ENCODE results near the gene DGCR2. TPM values are rescaled to one million over a fixed set of nuclear protein-coding genes. Genes with fewer than 3 reads are reported as not detected.

The DGCR2 gene
- total RNA-seq, 2 experiments from 2014 or later = 20.5 to 22.2 TPM

DNA sequence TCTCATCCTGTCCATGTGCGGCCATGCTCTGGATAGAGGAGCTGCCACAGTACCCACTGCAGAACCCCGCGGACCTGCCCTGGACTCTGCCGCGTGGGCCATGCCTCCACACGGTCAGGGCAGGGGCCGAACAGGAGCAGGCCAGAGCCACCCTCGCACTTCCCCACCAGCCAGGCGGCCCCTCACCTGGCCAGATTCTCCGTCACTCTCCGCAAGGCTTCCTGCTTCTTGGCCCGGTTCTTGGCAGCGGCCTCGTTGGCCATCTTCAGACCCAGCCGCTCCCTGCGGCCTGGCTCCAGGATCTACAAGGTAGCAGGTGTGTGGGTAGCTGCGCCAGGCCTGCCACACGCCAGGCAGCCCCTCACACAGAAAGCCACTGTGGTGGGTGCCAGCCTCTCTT is 12.7 kb upstream of the DGCR2 start:
- Mint-ChIP-seq H3K27me3 (no peaks in the 10 kb centered on the region), H3K36me3 (peaks cover 17% of the 10 kb centered on the region), H3K4me1 (peaks cover 2% of the 10 kb centered on the region), H3K9me3 (no peaks in the 10 kb centered on the region), H3K4me3 (no peak overlapping the region), H3K27ac (no peak overlapping the region)
- no peak for DNase-seq

DNA sequence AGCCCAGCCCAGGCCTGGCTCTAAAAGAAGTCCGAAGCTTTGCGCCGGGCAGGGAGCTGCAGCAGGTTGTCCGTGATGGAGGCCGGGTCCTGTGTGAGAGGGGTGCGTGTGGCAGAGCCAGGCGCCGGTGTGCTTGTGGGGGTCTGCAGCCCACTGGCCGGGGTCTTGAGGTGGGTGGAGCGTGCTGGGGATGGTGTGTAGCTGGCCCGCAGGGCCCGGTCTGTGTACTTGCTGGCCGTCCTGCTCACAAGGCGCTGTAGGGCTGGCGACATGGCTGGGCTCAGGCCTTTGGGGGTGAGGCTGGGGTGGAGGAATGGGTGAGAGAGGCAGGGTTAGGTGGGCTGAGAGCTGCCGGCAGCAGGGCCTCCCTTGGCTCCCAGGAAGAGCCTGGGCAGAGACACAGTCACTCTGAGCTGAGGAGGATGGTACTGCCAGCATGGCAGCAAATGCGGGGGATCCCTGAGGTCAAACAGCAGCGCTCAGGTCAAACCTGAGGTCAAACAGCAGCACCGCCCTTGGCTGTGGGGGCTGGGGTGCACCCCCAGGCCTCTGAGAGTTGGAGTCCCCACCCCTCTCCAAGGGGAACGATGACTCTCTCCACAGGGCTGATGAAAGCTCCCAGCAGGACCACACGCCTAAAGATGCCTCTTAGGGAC is 12.1 kb upstream of the DGCR2 start:
- Mint-ChIP-seq H3K36me3 (peaks cover 14% of the 10 kb centered on the region), H3K9me3 (no peaks in the 10 kb centered on the region), H3K27me3 (no peaks in the 10 kb centered on the region), H3K4me1 (peaks cover 2% of the 10 kb centered on the region), H3K27ac (no peak overlapping the region), H3K4me3 (no peak overlapping the region)
- DNase-seq = no peak

DNA sequence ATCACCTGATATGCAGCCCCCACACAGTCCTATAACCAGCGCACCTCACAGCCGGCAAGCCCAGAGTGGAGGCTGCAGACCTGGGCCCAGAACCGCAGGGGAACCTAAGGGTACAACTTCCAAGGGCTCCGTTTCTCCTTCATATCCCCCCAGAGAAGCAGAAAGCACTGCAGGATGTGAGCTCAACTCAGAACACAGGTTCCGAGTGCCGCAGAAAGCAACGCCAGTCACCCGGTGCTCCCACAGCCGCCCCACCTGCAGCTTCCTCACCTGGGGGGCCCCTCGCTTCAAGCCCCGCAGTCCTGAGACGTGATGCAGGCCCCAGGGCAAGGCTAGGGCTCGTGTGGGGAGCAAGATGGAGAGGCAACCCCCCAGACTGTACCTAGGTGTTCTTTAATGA is 11.3 kb upstream of the DGCR2 start:
- no peak overlapping the region for H3K27ac Mint-ChIP-seq
- peaks cover 14% of the 10 kb centered on the region for H3K36me3 Mint-ChIP-seq
- H3K4me3 Mint-ChIP-seq = no peak overlapping the region
- no peak for DNase-seq
- peaks cover 2% of the 10 kb centered on the region for H3K4me1 Mint-ChIP-seq
- no peaks in the 10 kb centered on the region for H3K27me3 Mint-ChIP-seq
- no peaks in the 10 kb centered on the region for H3K9me3 Mint-ChIP-seq

DNA sequence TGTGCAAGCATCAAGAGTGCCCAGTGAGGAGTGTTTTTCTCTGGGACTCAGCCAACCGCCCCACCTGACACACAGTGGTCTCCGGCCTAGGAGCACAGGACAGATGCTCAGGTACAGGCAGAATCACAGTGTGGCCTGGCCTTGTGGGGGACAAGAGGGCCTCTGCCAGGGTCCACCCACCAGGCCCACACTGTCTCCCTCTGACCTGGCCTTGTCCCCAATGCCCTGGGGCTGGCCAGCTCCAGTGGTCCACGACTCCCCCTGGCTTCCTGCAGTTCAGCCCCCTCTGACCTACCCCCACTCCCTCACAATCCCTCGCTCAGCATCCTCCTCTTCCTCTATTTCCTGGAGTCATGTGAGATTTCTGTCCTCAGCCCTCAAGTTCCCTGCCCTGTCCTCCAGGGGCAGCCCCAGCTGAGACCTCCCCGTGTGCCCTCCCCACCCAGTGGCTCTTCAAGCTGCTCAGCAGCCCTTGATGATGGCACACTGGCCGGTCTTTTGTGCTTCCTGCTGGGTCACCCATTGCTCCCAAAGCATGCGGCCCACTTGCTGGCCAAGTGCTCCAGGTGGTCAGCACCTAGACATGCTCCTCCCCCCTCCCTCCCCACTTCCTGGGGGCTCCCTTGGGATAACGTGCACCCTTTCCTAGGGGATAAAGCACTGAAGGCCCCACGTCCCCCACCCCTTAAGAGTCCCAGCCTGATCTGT is 10.6 kb upstream of the DGCR2 start:
- Mint-ChIP-seq H3K4me1 (peaks cover 2% of the 10 kb centered on the region), H3K9me3 (no peaks in the 10 kb centered on the region), H3K36me3 (peaks cover 14% of the 10 kb centered on the region), H3K27me3 (no peaks in the 10 kb centered on the region), H3K27ac (no peak overlapping the region), H3K4me3 (no peak overlapping the region)
- no peak for DNase-seq

- peaks cover 14% of the 10 kb centered on the region for H3K36me3 Mint-ChIP-seq
- H3K9me3 Mint-ChIP-seq = no peaks in the 10 kb centered on the region
- peaks cover 2% of the 10 kb centered on the region for H3K4me1 Mint-ChIP-seq
- no peak overlapping the region for H3K4me3 Mint-ChIP-seq
- H3K27me3 Mint-ChIP-seq = no peaks in the 10 kb centered on the region
- DNase-seq = no peak
- no peak overlapping the region for H3K27ac Mint-ChIP-seq
These were observed 9.9 kb upstream of the DGCR2 start for GRCh38 chr22:19132153-19132552.

DNA sequence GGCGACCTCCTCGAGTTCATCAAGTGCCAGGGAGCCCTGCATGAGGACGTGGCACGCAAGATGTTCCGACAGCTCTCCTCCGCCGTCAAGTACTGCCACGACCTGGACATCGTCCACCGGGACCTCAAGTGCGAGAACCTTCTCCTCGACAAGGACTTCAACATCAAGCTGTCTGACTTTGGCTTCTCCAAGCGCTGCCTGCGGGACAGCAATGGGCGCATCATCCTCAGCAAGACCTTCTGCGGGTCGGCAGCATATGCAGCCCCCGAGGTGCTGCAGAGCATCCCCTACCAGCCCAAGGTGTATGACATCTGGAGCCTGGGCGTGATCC is 9.4 kb upstream of the DGCR2 start:
- DNase-seq = no peak
- H3K4me3 Mint-ChIP-seq = no peak overlapping the region
- H3K4me1 Mint-ChIP-seq = peaks cover 2% of the 10 kb centered on the region
- H3K9me3 Mint-ChIP-seq = no peaks in the 10 kb centered on the region
- peaks cover 14% of the 10 kb centered on the region for H3K36me3 Mint-ChIP-seq
- H3K27ac Mint-ChIP-seq = no peak overlapping the region
- no peaks in the 10 kb centered on the region for H3K27me3 Mint-ChIP-seq

DNA sequence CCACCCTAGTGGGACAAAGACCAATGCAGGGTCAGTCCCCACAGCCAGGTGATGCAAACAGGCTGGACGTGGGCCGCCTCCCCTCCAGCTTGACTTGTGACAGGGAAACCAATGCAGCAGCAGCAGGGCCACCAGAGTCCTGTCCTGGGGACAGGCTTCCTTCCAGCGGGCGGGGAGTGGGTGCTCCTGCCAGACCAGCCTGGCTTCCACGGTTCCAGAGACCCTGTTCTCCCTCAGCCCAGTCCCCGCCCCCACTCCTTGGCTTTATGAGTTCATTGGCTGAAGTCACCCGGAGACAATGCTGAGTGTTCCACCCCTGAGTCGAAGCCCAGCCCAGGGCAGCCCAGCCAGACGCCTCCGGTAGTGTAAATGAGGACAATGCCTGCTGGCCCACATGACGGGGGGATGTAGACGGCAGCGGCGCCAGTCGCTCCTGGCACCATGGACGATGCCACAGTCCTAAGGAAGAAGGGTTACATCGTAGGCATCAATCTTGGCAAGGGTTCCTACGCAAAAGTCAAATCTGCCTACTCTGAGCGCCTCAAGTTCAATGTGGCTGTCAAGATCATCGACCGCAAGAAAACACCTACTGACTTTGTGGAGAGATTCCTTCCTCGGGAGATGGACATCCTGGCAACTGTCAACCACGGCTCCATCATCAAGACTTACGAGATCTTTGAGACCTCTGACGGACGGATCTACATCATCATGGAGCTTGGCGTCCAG is 8.9 kb upstream of the DGCR2 start, which contains the start of gene TSSK2:
Gene TSSK2, plus strand, starts transcription at position 350 of the 726 bp plus-strand sequence. Its CDS starts 92 bp downstream, at position 442.
- H3K36me3 Mint-ChIP-seq = peaks cover 10% of the 10 kb centered on the region

DNA sequence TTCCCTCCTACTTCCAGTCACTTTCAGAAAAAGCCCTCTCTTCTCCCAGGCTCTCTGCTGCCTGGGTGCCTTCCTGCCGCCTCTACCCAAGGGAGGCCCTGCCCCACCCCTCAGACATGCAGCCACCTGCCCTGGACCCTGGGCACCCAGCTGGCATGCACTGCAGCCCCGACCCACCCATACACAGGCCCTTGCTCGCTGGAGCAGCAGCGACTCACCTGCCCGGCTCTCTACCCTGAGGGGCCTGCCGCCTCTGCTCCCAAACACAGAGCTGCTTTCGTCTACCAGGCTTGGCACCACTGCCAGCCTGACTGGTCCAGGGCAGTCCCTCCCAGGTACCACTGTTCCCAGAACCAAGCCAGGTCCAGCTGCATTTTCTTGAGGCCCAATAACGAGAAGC is 7.7 kb upstream of the DGCR2 start:
- Mint-ChIP-seq H3K4me1 (no peaks in the 10 kb centered on the region), H3K36me3 (peaks cover 4% of the 10 kb centered on the region), H3K27ac (no peak overlapping the region), H3K27me3 (no peaks in the 10 kb centered on the region), H3K4me3 (no peak overlapping the region), H3K9me3 (no peaks in the 10 kb centered on the region)
- no peak for DNase-seq

More for the DNA sequence above, 8.9 kb upstream of the DGCR2 start, which contains the start of gene TSSK2:
- Mint-ChIP-seq H3K9me3 (no peaks in the 10 kb centered on the region), H3K4me1 (peaks cover 2% of the 10 kb centered on the region), H3K27me3 (no peaks in the 10 kb centered on the region), H3K27ac (no peak within 1 kb of the TSS), H3K4me3 (no peak within 1 kb of the TSS)
- no peak for DNase-seq

DNA sequence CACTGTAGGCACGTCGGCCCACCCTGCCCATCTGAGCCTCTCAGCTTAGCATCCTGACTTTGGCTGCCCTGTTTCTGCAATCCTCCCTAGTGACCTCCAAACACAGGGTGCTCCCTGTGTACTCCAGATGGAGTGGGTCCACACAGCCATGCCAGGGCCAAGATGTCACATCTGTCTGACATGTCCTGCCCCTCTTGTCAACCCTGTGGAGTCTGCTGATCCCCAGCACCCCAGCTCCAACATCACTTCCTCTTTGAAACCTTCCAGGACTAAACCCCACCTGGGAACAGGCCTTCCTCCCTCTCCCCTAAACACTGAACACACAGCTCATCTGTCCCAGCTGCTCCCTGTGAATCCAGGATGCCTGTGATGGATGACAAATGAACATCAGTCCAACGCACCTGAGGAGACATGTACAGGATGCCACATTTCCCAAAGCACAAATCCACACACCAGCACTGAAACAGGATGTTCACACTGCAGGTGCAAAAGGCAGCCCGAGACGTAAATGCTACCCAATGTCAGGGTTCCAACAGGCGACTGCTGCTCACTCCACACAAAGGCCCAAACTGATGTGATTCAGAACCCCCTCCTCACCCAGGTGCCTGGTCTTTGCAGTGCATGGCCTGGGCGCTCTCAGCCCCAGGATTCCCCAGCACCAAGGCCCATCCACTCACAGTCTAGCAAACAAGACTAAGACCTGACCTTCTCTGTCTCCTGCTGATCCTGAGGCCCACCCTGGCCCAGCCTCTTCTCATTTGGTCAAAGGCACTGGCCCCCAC is 6.9 kb upstream of the DGCR2 start:
- Mint-ChIP-seq H3K9me3 (no peaks in the 10 kb centered on the region), H3K36me3 (peaks cover 2% of the 10 kb centered on the region), H3K27me3 (no peaks in the 10 kb centered on the region), H3K27ac (no peak overlapping the region), H3K4me1 (no peaks in the 10 kb centered on the region), H3K4me3 (no peak overlapping the region)
- no peak for DNase-seq

- Mint-ChIP-seq H3K9me3 (no peaks in the 10 kb centered on the region), H3K36me3 (no peaks in the 10 kb centered on the region), H3K4me1 (peaks cover 3% of the 10 kb centered on the region), H3K27me3 (no peaks in the 10 kb centered on the region), H3K4me3 (no peak overlapping the region), H3K27ac (no peak overlapping the region)
- no peak for DNase-seq
These were observed 5.8 kb upstream of the DGCR2 start for GRCh38 chr22:19128009-19128401.

DNA sequence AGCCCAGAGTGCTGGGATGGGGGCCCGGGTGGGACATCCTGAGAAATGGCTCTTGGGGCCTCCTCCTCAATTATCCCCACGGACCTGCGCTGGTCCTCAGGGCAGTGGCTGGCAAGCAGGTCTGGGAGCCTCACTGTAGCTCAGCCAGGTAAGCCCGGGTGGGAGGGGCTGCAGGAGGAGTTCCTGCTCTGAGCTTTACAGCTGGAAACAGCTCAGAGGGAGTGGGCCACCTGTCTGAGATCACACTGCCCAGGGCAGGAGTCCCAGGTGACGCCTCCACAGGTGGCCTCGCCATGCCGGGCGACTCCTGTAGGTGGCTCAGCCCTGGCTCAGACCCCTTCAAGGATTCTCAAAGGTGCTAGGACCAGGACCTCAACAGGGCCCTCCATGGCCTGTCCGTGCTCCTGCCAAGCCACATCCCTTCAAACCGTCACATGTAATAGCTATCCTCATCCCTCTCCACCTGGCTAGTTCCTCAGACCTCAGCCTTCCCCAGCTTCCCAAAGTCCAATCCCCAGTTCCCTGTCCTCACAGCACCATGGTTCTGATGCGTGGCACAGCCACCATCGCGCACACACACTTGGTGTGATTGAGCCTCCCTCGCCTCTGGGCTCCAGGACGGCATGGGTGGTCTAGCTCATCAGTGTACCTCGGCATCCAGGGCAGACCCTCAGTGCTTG is 5.3 kb upstream of the DGCR2 start:
- no peak overlapping the region for H3K4me3 Mint-ChIP-seq
- H3K36me3 Mint-ChIP-seq = no peaks in the 10 kb centered on the region
- H3K9me3 Mint-ChIP-seq = no peaks in the 10 kb centered on the region
- DNase-seq = no peak
- no peak overlapping the region for H3K27ac Mint-ChIP-seq
- no peaks in the 10 kb centered on the region for H3K27me3 Mint-ChIP-seq
- peaks cover 7% of the 10 kb centered on the region for H3K4me1 Mint-ChIP-seq

DNA sequence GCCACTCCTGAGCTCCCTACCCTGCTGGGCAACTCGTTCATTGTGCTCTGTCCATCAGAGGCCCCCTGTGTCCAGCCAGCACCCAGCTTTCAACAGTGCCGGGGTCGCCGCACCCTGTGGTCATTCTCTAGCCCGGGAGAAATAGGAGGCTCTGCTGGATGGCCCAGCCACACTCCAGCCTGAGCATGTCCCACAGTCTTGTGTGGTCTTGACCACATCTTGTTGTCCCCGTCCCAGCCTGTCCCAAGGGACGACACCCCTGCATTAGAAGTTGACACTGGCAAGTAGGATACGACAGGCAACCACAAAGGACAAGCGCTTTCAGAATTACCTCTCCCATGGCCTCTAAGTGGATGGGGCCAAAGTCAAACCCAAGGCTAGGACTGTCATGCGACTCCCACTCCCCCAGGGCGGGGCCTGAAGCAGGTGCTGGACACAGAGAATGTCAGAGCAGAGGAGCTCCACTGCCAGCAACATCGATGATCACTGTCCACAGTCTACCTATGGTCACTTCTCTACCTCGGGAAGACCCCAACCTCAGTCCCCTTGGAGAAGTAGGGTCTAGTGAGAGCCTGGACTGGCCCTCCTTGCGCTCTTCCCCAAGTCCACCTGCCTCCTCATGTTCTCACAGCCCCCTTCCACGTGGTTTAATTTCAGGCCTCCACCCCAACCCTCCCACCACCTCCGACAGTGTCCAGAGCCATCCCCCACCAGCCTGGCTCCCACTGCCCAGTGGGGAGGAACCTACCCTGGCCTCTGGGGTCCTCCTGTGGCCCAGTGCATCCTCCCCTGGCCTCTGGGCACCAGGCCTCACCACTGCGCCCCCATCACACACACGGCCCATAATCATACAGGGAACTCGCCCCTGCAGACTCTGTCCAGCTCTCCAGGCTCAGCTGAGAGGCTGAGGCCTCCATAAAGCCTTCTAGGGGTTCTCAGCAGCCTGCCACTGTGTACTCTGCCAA is 4.4 kb upstream of the DGCR2 start:
- no peaks in the 10 kb centered on the region for H3K27me3 Mint-ChIP-seq
- H3K36me3 Mint-ChIP-seq = no peaks in the 10 kb centered on the region
- DNase-seq = no peak
- no peaks in the 10 kb centered on the region for H3K9me3 Mint-ChIP-seq
- H3K27ac Mint-ChIP-seq = no peak overlapping the region
- peaks cover 8% of the 10 kb centered on the region for H3K4me1 Mint-ChIP-seq
- no peak overlapping the region for H3K4me3 Mint-ChIP-seq

DNA sequence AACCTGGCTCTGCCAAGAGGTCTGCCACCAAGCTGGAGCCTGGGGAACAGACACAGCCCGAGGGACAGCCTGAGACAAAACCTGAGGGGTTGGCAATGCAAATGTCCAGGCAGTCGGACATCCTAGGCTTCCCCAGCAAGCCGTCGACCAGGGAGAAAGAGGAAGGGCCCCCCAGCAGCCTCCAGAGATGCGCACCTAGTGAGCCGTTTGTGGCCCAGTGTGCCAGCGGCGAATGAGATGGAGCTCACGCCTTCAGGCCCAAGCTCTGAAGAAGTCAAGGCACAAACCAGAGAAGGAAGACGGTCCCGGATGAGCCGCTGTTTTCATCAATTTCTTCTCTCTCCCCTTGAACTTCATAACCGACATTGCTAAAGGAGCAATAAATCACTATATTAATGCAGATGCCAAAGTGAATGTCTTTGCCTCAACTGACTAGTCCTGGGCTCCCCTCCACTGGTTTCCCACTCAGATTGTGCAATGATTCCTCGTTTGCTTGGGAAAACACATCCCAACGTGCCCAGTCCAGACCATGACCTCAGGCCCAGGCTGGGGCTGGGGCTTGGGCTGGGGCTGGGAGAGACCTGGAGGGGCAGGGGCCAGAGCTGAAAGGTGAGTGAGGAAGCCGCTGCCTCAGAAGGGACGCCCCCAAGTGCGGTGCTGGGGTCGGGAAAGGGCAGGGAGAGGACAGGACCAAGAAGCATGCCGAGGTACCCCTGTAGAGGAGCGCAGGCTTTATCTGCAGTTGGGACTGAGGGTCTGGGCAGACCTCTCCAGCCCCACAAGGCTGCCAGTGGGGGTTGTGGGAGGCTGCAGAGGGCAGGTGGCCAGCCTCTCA is 3.5 kb upstream of the DGCR2 start:
- no peak overlapping the region for H3K4me3 Mint-ChIP-seq
- H3K9me3 Mint-ChIP-seq = no peaks in the 10 kb centered on the region
- H3K4me1 Mint-ChIP-seq = peaks cover 13% of the 10 kb centered on the region
- no peaks in the 10 kb centered on the region for H3K27me3 Mint-ChIP-seq
- DNase-seq = no peak
- peaks cover 4% of the 10 kb centered on the region for H3K36me3 Mint-ChIP-seq
- H3K27ac Mint-ChIP-seq = no peak overlapping the region
